Bronchial epithelial cell (primary cell): ENCODE data around the gene CLDND1. TPM values are rescaled to one million over a fixed set of nuclear protein-coding genes. Genes with fewer than 3 reads are reported as not detected.

ENCODE experiments used
- DNase-seq: peaks from one replicate; pipeline ENCODE4 v3.0.0-alpha.2; 2010; ENCODE audit warnings: low read depth
- FAIRE-seq: peaks from 2 replicates; lab custom pipeline; 2011; peaks lifted over from hg19 to GRCh38; lab: Jason Lieb, UNC
- H3K27me3 ChIP-seq: 2 replicates; pipeline ENCODE4 v1.5.1; 2011; ENCODE audit warnings: low read length; ENCODE audit not compliant: control insufficient read depth, insufficient read depth
- H3K36me3 ChIP-seq: 2 replicates; pipeline ENCODE4 v1.5.1; 2011; ENCODE audit warnings: low read length; ENCODE audit not compliant: control insufficient read depth, insufficient read depth
- H3K4me3 ChIP-seq: 2 replicates; pipeline ENCODE4 v1.5.1; 2011; ENCODE audit warnings: mild to moderate bottlenecking, low read depth, low read length, control low read depth
- total RNA-seq: library from RNA; depleted of rRNA; stranded (reverse); fragments of >200 nt; gene quantifications from 2 replicates; pipeline ENCODE4 v1.2.1, GENCODE V29; 2014
- TF ChIP-seq, protein P1 (sequence below): IDR thresholded peaks from 2 replicates; pipeline ENCODE4 v1.5.1; 2011; ENCODE audit warnings: mild to moderate bottlenecking, moderate library complexity, low read length, control low read depth, inconsistent platforms; ENCODE audit not compliant: insufficient read depth, severe bottlenecking

The CLDND1 gene
- total RNA-seq, 1 donor from 2014 or later: 216 TPM

DNA sequence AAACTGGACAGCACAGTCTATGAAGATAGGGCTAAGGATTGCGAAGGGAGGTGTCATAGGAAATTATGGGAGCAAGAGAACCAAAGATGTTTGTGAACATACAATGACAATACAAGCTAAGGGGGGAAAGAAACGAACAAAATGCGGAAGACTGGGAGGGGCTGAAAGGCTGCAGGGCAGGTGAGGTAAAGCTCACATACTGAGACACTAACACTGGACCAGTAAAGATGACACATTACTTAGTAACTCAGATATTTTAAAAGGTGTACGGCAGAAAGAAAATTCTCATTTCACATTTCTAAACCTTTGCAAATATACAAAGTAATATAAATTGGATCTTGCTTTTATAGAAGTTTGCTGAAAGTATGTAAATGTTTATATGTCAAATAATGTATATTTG is 10.1 kb downstream of the CLDND1 start:
- H3K27me3 ChIP-seq: no peaks in the 10 kb centered on the region
- TF ChIP-seq, protein P1, sequence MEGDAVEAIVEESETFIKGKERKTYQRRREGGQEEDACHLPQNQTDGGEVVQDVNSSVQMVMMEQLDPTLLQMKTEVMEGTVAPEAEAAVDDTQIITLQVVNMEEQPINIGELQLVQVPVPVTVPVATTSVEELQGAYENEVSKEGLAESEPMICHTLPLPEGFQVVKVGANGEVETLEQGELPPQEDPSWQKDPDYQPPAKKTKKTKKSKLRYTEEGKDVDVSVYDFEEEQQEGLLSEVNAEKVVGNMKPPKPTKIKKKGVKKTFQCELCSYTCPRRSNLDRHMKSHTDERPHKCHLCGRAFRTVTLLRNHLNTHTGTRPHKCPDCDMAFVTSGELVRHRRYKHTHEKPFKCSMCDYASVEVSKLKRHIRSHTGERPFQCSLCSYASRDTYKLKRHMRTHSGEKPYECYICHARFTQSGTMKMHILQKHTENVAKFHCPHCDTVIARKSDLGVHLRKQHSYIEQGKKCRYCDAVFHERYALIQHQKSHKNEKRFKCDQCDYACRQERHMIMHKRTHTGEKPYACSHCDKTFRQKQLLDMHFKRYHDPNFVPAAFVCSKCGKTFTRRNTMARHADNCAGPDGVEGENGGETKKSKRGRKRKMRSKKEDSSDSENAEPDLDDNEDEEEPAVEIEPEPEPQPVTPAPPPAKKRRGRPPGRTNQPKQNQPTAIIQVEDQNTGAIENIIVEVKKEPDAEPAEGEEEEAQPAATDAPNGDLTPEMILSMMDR: no peak
- no peak overlapping the region for H3K4me3 ChIP-seq
- H3K36me3 ChIP-seq: peaks cover 5% of the 10 kb centered on the region
- FAIRE-seq (no peak), DNase-seq (peak; percentile 73)

DNA sequence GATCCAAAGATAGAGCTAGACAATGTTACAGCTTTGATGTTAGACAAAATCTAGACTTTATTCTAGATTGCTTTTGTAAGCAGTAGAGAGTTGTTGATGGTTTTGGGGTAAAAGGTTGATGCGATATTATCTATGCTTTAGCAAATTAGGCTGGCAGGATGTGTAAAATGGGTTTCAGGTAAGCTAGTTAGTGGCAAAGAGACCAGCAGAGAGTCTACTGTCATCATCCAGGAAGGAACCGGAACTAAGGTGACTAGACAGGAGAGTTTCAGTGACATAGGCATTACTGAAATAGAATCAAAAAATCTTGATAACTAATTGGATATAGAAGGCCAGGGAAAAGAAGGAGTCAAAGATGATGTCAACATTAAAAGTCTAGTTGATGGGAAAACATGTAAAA is 14.1 kb downstream of the CLDND1 start:
- H3K4me3 ChIP-seq: no peak overlapping the region
- no peaks in the 10 kb centered on the region for H3K36me3 ChIP-seq
- DNase-seq (no peak), FAIRE-seq (no peak)
- no peaks in the 10 kb centered on the region for H3K27me3 ChIP-seq
- TF ChIP-seq, protein P1: no peak

DNA sequence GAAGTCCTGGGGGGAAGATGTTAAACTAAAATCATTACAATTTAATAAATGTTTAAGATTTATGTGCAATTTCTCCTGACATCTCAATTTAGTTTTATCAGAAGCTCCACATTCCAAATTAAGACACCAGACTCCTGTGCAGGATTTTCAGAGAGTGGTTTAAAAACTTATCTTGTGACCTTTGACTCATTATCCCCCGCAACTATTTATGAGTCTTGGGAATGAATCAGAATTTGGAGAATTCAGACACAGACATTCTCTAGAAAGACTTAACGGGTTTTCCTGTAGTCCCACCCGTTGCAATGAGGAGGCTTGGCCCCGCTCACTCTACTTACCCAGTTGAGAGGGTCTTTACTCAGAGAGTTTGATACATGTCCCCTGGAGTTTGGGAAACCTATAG is 18.2 kb downstream of the CLDND1 start:
- FAIRE-seq (no peak), DNase-seq (no peak)
- Histone ChIP-seq H3K27me3 (no peaks in the 10 kb centered on the region), H3K36me3 (no peaks in the 10 kb centered on the region), H3K4me3 (no peak overlapping the region)
- TF ChIP-seq, protein P1: no peak

DNA sequence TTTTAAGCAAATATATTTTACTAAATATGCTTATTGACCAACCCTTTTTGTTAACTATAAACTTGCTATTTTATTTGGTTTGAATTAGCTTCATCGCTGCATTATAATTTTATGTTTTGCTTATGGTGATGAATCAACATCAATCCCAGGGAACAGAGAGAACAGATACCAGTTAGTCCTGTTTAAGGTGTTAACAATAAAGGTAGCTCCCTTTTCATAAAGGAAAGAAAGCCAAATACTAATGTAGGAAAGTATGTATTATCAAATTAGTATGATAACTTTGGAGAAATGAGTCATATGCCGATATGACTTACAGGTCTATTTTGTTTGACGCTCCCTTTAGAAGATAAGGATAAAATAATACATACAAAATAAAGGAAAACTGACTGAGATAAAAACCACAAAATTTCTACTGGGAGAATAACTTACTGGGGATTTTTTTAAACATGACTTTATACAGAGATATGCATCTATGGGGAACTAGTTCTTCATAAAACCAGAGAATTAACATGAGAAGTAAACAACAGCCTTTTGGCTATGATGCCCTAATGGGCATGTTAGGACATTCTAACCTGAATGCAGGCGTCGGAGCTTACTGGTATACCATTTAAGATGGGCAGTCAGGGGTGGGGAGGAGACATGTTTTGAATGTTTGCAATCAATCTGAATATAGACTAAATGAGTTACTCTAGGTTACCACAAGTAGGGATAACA is 20.7 kb downstream of the CLDND1 start:
- H3K4me3 ChIP-seq: no peak overlapping the region
- H3K36me3 ChIP-seq: no peaks in the 10 kb centered on the region
- TF ChIP-seq, protein P1: no peak
- no peak for FAIRE-seq
- peak; percentile 43 for DNase-seq
- H3K27me3 ChIP-seq: no peaks in the 10 kb centered on the region

DNA sequence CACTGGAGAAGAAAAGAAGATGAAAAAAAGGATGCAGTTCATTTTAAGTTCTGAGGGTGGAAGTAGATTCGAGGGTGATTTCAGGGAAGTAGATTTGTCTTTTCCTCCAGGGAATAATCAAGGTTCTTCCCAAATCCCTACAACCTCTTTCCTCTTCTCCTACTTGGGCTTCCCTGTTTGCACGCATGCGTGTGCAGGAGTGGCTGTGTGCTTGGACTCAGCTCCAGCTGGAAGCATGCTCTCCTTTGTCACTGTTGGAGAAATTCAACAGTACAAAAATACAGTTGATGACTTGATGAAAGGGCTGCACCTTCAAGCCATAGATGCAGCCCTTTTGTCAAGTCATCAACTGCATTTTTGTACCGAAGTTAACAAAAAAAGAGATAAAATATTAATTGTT is 21.4 kb downstream of the CLDND1 start:
- no peaks in the 10 kb centered on the region for H3K36me3 ChIP-seq
- H3K27me3 ChIP-seq: no peaks in the 10 kb centered on the region
- FAIRE-seq (no peak), DNase-seq (no peak)
- H3K4me3 ChIP-seq: no peak overlapping the region
- TF ChIP-seq, protein P1: no peak

DNA sequence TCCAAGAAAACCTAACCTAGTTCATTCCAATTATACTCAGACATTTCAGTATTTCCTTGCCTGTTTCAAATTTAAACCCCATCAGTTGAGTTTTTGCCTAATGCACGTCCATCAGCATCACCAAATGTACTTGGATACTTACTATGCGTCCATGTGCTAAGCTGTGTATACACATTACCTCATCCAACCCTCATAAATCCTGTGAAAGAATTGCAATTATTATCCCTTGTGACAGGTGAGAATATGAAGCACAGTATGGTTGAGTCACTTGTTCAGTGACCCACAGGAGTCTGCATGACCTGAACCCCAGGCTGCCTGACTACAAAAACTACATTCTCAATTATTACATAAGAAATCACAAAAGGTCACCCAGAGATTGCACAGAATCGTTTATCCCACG is 22.7 kb downstream of the CLDND1 start:
- Histone ChIP-seq H3K36me3 (no peaks in the 10 kb centered on the region), H3K27me3 (no peaks in the 10 kb centered on the region), H3K4me3 (no peak overlapping the region)
- DNase-seq: peak; percentile 20
- no peak for FAIRE-seq
- TF ChIP-seq, protein P1: no peak
